Activated naive CD4-positive, alpha-beta T cell treated with anti-CD3 and anti-CD28 coated beads, Interleukin-2, amount 50 U/mL, for 24 hours (primary cell): Measurements from ENCODE around the gene ZNF580.

Source experiments
- H3K27ac Mint-ChIP-seq: one replicate; pipeline ENCODE4 v1.8.0; 2021; ENCODE audit warnings: mild to moderate bottlenecking, mixed read lengths
- H3K27me3 Mint-ChIP-seq: one replicate; pipeline ENCODE4 v1.8.0; 2021; ENCODE audit warnings: mixed read lengths
- H3K36me3 Mint-ChIP-seq: one replicate; pipeline ENCODE4 v1.8.0; 2021; ENCODE audit warnings: mixed read lengths
- H3K4me1 Mint-ChIP-seq: one replicate; pipeline ENCODE4 v1.8.0; 2021; ENCODE audit warnings: mixed read lengths
- H3K4me3 Mint-ChIP-seq: one replicate; pipeline ENCODE4 v1.8.0; 2021; ENCODE audit warnings: mild to moderate bottlenecking, mixed read lengths
- H3K9me3 Mint-ChIP-seq: one replicate; pipeline ENCODE4 v1.8.0; 2021; ENCODE audit warnings: mixed read lengths

Gene ZNF580

GRCh38 chr19:55645512-55645881 is 4.7 kb downstream of the ZNF580 start:
- Mint-ChIP-seq H3K36me3 (peaks cover 1% of the 10 kb centered on the region), H3K9me3 (no peaks in the 10 kb centered on the region), H3K27me3 (no peaks in the 10 kb centered on the region), H3K4me1 (peaks cover 61% of the 10 kb centered on the region), H3K27ac (peak overlapping the region; percentile 65), H3K4me3 (peak overlapping the region; percentile 78)

- Mint-ChIP-seq H3K9me3 (no peaks in the 10 kb centered on the region), H3K4me1 (peaks cover 57% of the 10 kb centered on the region), H3K36me3 (peaks cover 1% of the 10 kb centered on the region), H3K27ac (peak overlapping the region; percentile 65), H3K27me3 (no peaks in the 10 kb centered on the region), H3K4me3 (peak overlapping the region; percentile 86)
These were observed 6.3 kb downstream of the ZNF580 start for GRCh38 chr19:55646889-55647731.

DNA sequence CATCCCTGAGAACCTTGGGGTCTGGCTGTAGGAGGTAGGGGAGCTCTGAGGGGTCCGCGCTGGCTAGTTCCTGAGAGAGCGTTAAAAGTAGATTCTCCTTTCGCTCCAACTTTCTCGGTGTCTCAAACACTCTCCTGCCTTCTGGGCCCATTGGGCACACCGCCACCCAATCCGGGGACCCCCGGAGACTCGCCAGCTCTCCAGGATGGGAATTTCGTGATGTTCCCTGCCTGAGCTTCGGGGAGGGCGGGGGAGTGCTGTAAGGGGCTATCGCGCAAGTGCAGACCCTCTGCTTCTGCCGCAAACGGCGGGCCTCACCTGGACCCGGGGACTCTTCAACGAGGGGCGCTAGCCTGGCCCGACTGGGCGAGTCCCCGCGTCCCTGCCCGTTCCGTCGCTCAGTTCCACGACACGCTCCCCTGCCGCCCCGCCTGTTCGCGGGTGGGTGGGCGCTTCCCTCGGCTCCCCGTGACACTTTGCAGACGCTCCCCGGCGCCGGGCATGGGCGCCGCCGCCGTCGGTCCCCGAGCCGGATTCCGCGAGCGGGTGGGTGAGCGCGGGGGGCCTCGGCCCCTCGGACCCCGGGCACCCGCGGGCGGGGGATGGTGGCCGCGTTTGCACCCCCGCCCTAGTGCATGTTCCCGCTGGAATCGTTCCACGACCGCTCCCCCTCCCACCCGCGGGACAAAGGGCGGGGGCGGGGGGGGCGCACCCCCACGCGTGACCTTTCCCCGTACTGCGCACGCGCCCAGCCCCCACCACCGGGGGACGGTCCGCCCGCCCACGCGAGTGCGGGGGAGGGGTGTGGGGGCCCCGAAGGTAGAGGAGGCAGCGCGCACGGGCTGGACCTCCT is 7.2 kb downstream of the ZNF580 start, which contains the start of gene CCDC106:
Gene CCDC106 (plus strand): TSS at position 481 of the 853 bp plus-strand sequence. CDS start 835 bp downstream, outside the sequence.
- peak within 1 kb of the TSS; percentile 76 for H3K27ac Mint-ChIP-seq
- H3K4me1 Mint-ChIP-seq = peaks cover 53% of the 10 kb centered on the region
- no peaks in the 10 kb centered on the region for H3K27me3 Mint-ChIP-seq
- peaks cover 1% of the 10 kb centered on the region for H3K36me3 Mint-ChIP-seq
- H3K4me3 Mint-ChIP-seq = peak within 1 kb of the TSS; percentile 86
- no peaks in the 10 kb centered on the region for H3K9me3 Mint-ChIP-seq

- H3K27ac Mint-ChIP-seq = peak overlapping the region; percentile 76
- no peaks in the 10 kb centered on the region for H3K9me3 Mint-ChIP-seq
- peaks cover 1% of the 10 kb centered on the region for H3K36me3 Mint-ChIP-seq
- peaks cover 47% of the 10 kb centered on the region for H3K4me1 Mint-ChIP-seq
- no peaks in the 10 kb centered on the region for H3K27me3 Mint-ChIP-seq
- H3K4me3 Mint-ChIP-seq = peak overlapping the region; percentile 82
These were observed 7.9 kb downstream of the ZNF580 start for GRCh38 chr19:55648585-55649267.

- Mint-ChIP-seq H3K4me3 (peak overlapping the region; percentile 82), H3K36me3 (no peaks in the 10 kb centered on the region), H3K9me3 (no peaks in the 10 kb centered on the region), H3K27ac (peak overlapping the region; percentile 88), H3K4me1 (peaks cover 41% of the 10 kb centered on the region), H3K27me3 (no peaks in the 10 kb centered on the region)
These were observed 8.7 kb downstream of the ZNF580 start for GRCh38 chr19:55649268-55650125.

DNA sequence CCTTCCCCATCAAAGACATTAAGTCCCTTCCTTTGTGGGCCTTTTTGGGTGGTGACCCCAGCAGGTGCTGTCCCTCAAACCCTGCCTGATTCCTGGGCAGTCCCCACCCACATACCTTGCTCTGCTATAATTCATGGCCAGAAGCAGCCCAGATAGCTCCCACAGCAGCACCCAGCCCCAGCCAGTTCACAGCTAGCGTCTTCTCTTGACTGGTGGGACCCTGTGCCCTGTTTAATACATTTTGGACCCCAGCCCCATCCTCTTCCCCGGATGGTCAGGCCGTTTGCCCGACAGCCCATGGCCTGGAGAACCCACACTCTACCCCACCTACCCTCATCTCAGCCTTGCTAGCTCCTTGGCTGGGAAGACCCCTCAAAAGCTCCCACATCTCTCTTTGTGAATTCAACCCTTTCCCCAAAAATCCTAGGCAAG is 9.3 kb downstream of the ZNF580 start:
- peak overlapping the region; percentile 79 for H3K27ac Mint-ChIP-seq
- peaks cover 38% of the 10 kb centered on the region for H3K4me1 Mint-ChIP-seq

GRCh38 chr19:55650602-55651230 is 9.9 kb downstream of the ZNF580 start:
- peak overlapping the region; percentile 77 for H3K27ac Mint-ChIP-seq
- H3K36me3 Mint-ChIP-seq = peaks cover under 1% of the 10 kb centered on the region
- H3K9me3 Mint-ChIP-seq = no peaks in the 10 kb centered on the region
- peak overlapping the region; percentile 54 for H3K4me3 Mint-ChIP-seq
- H3K4me1 Mint-ChIP-seq = peaks cover 32% of the 10 kb centered on the region
- H3K27me3 Mint-ChIP-seq = no peaks in the 10 kb centered on the region

More for the DNA sequence above, 9.3 kb downstream of the ZNF580 start:
- Mint-ChIP-seq H3K27me3 (no peaks in the 10 kb centered on the region), H3K36me3 (no peaks in the 10 kb centered on the region), H3K9me3 (no peaks in the 10 kb centered on the region), H3K4me3 (peak overlapping the region; percentile 54)

DNA sequence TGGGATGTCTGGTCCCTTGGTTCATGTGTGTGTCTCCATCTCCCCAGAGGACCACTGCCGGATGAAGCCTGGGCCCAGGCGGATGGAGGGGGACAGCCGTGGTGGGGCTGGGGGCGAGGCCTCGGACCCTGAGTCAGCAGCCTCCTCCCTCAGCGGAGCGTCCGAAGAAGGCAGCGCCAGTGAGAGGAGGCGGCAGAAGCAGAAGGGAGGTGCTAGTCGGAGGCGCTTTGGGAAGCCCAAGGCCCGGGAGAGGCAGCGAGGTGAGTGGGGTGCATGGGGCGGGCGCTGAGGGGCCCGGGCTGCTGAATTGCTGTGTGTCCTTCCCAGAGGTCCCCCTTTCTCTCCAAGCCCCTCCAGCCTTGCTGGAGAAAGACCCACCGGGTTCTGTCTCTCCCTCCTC is 10.4 kb downstream of the ZNF580 start:
- no peaks in the 10 kb centered on the region for H3K27me3 Mint-ChIP-seq
- no peaks in the 10 kb centered on the region for H3K9me3 Mint-ChIP-seq
- no peak overlapping the region for H3K27ac Mint-ChIP-seq
- H3K4me1 Mint-ChIP-seq = peaks cover 38% of the 10 kb centered on the region
- H3K36me3 Mint-ChIP-seq = peaks cover 5% of the 10 kb centered on the region
- H3K4me3 Mint-ChIP-seq = no peak overlapping the region

- Mint-ChIP-seq H3K36me3 (peaks cover 7% of the 10 kb centered on the region), H3K27me3 (no peaks in the 10 kb centered on the region), H3K27ac (no peak overlapping the region), H3K4me1 (peaks cover 35% of the 10 kb centered on the region), H3K4me3 (no peak overlapping the region), H3K9me3 (no peaks in the 10 kb centered on the region)
These were observed 11.7 kb downstream of the ZNF580 start for GRCh38 chr19:55652311-55653128.

GRCh38 chr19:55653651-55654322 is 13.0 kb downstream of the ZNF580 start:
- H3K36me3 Mint-ChIP-seq = peaks cover 7% of the 10 kb centered on the region
- peak overlapping the region; percentile 93 for H3K4me3 Mint-ChIP-seq
- no peaks in the 10 kb centered on the region for H3K27me3 Mint-ChIP-seq
- H3K9me3 Mint-ChIP-seq = no peaks in the 10 kb centered on the region
- H3K27ac Mint-ChIP-seq = peak overlapping the region; percentile 97
- H3K4me1 Mint-ChIP-seq = peaks cover 40% of the 10 kb centered on the region

DNA sequence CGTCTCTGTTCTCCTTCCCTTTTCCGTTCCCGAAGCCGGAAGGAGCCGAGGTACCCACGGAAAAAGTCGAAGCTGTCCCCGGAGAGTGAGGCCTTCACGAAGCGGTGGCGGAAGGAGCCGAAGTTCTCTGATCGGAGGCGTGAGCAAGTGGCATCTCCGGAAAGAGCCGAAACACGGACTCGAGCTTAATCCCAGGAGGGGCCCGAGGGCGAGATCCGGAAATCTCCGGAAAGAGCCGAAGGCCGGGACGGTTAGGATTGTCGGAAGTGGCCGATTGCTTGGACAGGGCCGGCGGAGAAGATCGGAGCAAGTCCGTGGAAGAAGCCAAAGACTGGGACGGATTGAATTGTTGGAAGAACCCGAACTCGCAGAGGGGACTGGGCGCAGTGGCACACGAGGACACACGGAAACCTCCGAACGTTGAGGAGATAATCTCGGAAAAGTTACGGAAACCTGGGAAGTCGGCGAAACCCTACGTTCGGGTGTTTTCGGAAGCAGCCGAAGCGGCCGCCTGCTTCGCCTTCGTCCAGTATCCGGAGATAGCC is 13.6 kb downstream of the ZNF580 start:
- H3K4me3 Mint-ChIP-seq = peak overlapping the region; percentile 93
- peak overlapping the region; percentile 97 for H3K27ac Mint-ChIP-seq
- H3K36me3 Mint-ChIP-seq = peaks cover 7% of the 10 kb centered on the region
- peaks cover 39% of the 10 kb centered on the region for H3K4me1 Mint-ChIP-seq
- H3K27me3 Mint-ChIP-seq = no peaks in the 10 kb centered on the region
- no peaks in the 10 kb centered on the region for H3K9me3 Mint-ChIP-seq

DNA sequence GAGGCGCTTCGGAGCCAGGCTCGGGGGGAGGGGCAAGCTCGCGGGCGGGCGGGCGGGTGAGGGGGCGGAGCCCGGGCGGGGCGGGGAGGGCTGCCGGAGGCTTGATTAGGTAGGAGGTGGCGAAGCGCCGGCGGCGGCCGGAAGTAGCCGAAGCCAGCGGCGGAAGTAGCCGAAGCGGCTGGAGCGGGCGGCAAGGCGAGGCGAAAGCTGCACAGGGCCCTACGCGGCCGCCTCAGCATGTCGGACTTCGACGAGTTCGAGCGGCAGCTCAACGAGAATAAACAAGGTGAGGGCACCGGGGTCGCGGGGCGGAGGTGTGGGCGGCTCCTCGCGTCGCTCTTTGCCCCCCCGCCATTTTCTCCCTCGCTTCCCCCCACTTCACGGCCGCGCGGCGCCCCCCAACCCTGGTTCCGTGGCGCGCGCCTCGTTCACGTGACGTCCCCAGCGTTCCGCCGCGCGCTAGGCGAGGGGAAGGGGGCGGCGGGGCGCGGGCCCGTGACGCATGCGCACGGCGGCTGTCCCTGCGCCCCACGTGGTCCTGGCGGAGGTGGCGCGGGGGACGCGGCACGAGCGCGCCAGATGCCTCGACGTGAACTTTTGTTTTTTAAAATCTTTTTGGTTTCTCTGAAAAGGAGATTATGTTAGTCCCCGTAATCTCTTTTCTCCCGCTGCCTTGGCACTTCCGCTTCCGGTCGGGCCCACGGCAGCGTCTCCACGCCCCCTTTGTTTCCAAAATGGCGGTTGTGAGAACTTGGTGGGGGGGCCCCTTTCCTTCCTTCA is 14.3 kb downstream of the ZNF580 start, which contains the start of gene U2AF2:
Gene U2AF2 (plus strand): TSS at position 168 of the 780 bp plus-strand sequence. CDS start 70 bp downstream, at position 238.
- H3K27ac Mint-ChIP-seq = peak within 1 kb of the TSS; percentile 99
- H3K36me3 Mint-ChIP-seq = peaks cover 7% of the 10 kb centered on the region
- H3K4me1 Mint-ChIP-seq = peaks cover 39% of the 10 kb centered on the region
- H3K27me3 Mint-ChIP-seq = no peaks in the 10 kb centered on the region
- peak within 1 kb of the TSS; percentile 93 for H3K4me3 Mint-ChIP-seq
- no peaks in the 10 kb centered on the region for H3K9me3 Mint-ChIP-seq
